K562 (cell line): ENCODE results near the gene MAB21L4. TPM values are rescaled to one million over a fixed set of nuclear protein-coding genes. Genes with fewer than 3 reads are reported as not detected.

Experiments used
- C11orf30 ChIP-seq: fragments of 450-650 bp; IDR thresholded peaks from 2 replicates; pipeline ENCODE4 v1.6.1; 2016; ENCODE audit warnings: low read depth, mild to moderate bottlenecking
- COPS2 ChIP-seq: fragments of 450-650 bp; conservative IDR thresholded peaks from 2 replicates; pipeline ENCODE4 v1.6.1; 2016; ENCODE audit warnings: mild to moderate bottlenecking, moderate library complexity
- GTF2E2 ChIP-seq: fragments of 200-800 bp; sonication (Bioruptor generic); IDR thresholded peaks from 2 replicates; pipeline ENCODE4 v1.6.1; 2016; ENCODE audit warnings: missing genetic modification characterization, missing compliant biosample characterization
- NELFE ChIP-seq: IDR thresholded peaks from 2 replicates; pipeline ENCODE4 v1.6.1; 2011; ENCODE audit warnings: mild to moderate bottlenecking; ENCODE audit not compliant: insufficient read depth, insufficient read length
- PCBP2 ChIP-seq: fragments of 200-400 bp; formaldehyde crosslinking; IDR thresholded peaks from 2 replicates; pipeline ENCODE4 v1.6.1; 2018; ENCODE audit warnings: low read length, low read depth, mild to moderate bottlenecking, moderate library complexity; ENCODE audit not compliant: poor library complexity, severe bottlenecking
- TCF15 ChIP-seq: fragments of 250-450 bp; sonication (Bioruptor Pico); IDR thresholded peaks from 2 replicates; pipeline ENCODE4 v1.8.0; 2022; ENCODE audit warnings: moderate library complexity, mild to moderate bottlenecking, inconsistent platforms
- ZMIZ1 ChIP-seq, 2 experiments: fragments of 150-350 bp in 1 of 2; IDR thresholded peaks; 2 replicates each; pipeline ENCODE4 v1.6.1; 2012 to 2016; ENCODE audit warnings: low read depth in 2 of 2, low read length in 2 of 2, mild to moderate bottlenecking in 1 of 2, moderate library complexity in 1 of 2
- ZSCAN32 ChIP-seq: fragments of 450-650 bp; formaldehyde crosslinking; IDR thresholded peaks from 2 replicates; pipeline ENCODE4 v1.4.0; 2020; ENCODE audit warnings: mild to moderate bottlenecking, moderate library complexity
- polyA plus RNA-seq, 8 experiments: library from polyadenylated mRNA; depleted of rRNA in 4 of 8; stranded (reverse) in 5 of 8; unstranded in 3 of 8; fragments of >200 nt; fragmentation: Nextera tagmentation in 2 of 8; fragmentation: Illumina TruSeq in 1 of 8; extraction: Ambion mirVana in 2 of 8; extraction: Trizol in 1 of 8; gene quantifications; 2 replicates each; pipeline versions ENCODE4 v1.2.1 to v1.2.3, GENCODE V29; 2011 to 2014; ENCODE audit warnings: inconsistent platforms in 1 of 8, missing spikeins in 1 of 8
- total RNA-seq, 7 experiments: library from RNA; depleted of rRNA in 6 of 7; stranded (reverse); fragments of >200 nt in 6 of 7; fragmentation: Illumina TruSeq in 2 of 7; extraction: Trizol in 2 of 7; gene quantifications; 2 replicates each; pipeline versions ENCODE4 v1.2.1 to v1.2.3, GENCODE V29; 2011 to 2021; ENCODE audit warnings: low replicate concordance in 1 of 7

Gene MAB21L4
- total and polyA plus RNA-seq, 9 of the 15 experiments (the other 6 are each of a cell fraction or from before 2014, with no cell fraction given) = 0.03 TPM; not detected in 8

GRCh38 chr2:240896871-240897692, 1.1 kb upstream of the MAB21L4 start (continued):
- TF ChIP-seq PCBP2 (no peak), GTF2E2 (tag) (no peak), C11orf30 (no peak), NELFE (no peak), COPS2 (no peak), ZMIZ1 (IDR thresholded peaks at IDR 0.05; ENCODE audit: low read depth in 2 of 2, low read length in 2 of 2) (no peak), TCF15 (CRISPR knock-in tag) (no peak), ZSCAN32 (CRISPR knock-in tag) (no peak)
- TF ChIP-seq, all 486 proteins: peak for 0
